ENCODE data around the gene PPP2R1B.
"Not testable (repeated sequence)": the region's sequence is repeated elsewhere in the genome, so short reads cannot be mapped to it uniquely, and the experiment has no call there.

Gene PPP2R1B

DNA sequence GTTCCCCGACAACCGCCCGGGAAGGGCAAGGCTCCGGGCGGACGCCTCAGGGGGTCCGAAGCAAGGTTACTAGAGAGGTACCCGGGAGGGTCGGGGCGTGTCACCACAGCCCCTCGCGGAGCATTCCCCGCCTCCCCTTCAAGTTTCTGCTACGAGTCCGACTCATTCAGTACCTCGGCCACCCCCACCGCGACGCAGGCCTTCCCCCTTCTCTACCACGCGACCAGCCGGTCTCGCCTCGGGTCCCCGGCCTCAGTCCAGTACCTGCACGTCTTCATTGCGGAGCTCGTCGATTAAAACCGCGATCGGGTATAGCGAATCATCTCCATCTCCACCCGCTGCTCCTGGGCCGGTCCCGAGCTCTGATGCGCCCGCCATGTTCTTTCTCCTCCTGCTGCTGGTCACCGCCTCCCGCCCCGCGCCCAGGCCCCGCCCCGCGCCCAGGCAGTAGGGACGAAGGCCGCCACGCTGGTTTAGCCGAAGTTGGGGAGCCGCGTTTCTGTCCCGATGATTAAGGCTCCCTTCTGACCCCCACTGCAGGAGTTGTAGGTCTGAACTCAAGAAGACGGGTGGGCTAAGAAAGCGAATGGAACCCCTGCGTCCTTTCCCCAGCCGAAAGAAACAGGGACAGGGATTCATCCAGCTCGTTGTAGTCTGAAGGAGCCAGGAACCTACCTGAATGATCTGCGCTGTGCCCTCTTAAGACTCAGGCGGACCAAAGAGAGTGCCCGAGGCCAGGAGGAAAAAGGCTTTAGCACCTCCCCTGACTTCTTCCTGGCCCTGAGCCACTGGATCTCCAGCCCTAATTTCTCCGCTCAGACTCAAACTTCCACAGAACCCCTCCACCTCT lies at the start of gene PPP2R1B:
Gene PPP2R1B, minus strand, starts transcription at position 406 of the 850 bp plus-strand sequence. Its CDS starts 28 bp downstream, at position 378.
- ATAC-seq: peak; percentile 94 to 95

GRCh38 chr11:111815489-111815888 lies 49.3 kb upstream of the PPP2R1B start:
- peak in 1 of 2 donors; percentile 53 for ATAC-seq

DNA sequence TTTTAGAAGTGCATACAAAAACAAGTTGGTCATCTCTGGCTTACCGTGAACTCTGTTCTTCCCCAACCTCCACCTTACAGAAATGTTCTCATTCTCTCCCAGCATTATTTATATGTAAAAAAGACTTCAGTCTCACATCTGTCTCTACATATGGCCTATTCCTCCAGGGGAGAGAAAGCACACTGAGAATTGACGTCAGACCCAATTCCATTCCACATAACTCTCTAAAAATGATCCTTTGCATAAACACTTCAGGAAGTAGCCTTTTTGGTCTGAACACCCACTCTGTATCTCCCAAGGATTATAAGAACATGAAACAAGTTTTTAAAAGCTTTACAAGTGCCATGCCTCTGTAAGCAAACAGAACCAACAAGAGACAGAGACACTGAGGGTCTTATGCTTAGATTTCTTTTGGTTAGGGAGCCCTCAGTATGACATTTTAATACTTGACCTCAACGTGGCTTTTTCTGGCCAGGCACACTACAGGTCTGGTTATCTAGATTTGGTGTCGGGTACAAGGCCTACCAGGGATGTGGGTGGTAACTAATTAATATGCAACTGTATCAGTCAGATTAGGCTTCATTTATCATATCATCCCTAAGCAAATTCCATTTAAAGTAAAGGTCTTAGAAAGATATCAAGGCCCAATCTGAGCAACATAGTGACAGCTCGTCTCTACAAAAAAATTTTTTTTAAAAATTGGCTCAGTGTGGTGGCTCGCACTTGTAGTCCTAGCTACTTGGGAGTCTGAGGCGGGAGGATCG lies 48.5 kb upstream of the PPP2R1B start:
- no peak for ATAC-seq

GRCh38 chr11:111814106-111814505 lies 47.9 kb upstream of the PPP2R1B start:
- no peak for ATAC-seq

DNA sequence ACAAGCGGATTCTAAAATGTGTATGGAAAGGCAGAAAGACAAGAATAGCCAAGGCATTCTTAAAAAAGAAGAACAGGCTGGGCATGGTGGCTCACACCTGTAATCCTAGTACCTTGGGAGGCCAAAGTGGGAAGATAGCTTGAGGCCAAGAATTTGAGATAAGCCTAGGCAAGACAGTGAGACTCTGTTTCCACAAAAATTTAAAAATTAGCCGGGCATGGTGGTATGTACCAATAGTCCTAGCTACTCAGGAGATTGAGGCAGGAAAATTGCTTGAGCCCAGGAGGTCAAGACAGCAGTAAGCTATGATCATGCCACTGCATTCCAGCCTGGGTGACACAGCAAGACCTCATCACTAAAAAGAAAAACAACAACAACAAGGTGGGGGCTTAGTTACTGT lies 46.0 kb upstream of the PPP2R1B start:
- ATAC-seq: no peak

DNA sequence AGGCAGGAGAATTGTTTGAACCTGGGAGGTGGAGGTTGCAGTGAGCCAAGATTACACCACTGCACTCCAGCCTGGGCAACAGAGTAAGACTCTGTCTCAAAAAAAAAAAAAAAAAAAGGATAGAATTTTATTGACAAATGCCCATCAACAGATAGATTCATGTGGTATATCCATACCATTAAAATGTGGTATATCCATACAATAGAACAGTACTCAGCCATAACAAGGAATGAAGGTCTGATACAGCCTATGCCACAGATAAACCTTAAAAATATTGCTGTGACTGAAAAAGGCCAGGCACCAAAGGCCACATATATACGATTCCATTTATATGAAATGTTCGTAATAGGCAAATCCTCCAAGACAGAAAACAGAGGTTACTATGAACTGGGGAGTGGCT lies 45.3 kb upstream of the PPP2R1B start:
- no peak for ATAC-seq

DNA sequence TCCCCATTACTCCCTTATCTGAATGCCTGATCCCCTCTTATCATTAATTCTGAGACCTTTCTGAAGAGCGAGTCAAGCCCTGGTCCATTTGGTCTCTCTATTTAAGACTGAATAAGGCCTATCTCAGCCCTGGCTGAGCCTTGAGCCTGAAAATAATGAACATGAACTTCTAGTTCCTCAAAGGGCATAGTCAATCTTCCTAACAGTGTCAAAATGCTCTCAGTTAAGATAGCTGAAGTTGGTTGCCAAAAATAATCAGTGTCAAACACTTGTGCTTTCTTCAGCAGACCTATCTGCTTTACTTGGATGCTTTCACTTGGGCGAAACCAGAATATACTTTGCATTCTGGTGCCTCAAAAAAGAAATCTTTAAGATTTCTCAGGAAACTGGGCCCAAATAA lies 42.6 kb upstream of the PPP2R1B start:
- no peak for ATAC-seq

DNA sequence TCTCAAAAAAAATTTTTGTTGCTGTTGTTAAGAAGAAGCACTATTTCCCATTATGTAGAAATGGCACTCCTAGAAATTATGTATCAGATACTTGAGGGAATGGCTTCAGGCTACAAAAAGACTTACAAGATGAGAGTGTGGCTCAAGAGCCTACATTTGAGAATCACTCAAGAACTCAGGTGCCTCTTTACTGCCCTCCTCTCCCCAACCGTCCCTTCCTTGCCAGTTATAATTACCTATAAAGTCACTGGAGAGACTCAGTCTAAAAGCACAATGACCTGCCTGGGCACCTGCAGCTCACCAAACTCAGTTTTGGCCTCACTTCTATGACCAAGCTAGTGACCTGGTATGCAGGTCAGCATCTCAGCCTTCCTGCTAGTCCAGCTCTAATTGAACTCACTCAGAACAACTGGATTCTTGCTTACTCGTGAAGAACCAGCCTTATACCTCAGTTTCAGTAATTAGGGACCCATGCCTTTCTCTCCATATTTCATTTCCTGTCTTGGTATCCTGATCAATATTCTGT lies 41.9 kb upstream of the PPP2R1B start:
- no peak for ATAC-seq

GRCh38 chr11:111807076-111807475 lies 40.9 kb upstream of the PPP2R1B start:
- ATAC-seq: no peak

DNA sequence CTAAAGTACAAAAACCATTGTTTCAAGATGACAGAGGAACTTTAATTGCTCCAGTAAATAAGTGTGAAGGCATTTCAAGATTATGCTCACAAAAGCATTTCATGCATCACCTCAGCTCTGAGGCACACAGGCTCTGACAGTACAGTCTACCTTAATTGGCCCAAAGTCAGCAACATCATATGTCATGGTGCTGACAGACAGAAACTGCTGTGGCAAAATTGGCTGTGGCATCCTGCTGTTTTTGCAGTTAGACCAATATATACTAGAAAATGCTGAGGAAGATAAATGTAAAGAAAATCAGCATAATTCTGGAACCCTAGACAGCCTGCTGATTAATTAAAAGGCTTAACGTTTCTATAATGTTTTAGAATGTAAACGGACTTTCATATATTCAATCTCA lies 34.9 kb upstream of the PPP2R1B start:
- ATAC-seq: no peak

DNA sequence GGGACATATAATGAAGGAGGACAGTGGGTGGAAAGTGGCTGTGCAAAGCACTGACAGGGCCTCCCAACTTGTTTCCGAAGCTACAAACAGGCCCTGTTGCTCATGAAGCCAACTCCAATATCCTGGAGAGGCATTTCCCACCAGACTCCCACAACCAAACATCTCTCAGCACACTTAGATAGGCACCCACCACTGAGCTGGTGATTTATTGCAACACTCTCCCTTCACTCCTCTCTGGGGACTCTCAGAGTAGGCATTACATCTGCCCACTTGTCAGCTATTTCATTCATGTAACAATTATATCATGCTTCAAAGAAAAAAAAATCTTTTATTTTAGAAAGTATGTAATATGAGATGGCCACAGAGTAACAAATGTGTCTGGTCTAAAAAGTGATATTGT lies 32.1 kb upstream of the PPP2R1B start:
- ATAC-seq: no peak

- no peak for ATAC-seq
These were observed 31.0 kb upstream of the PPP2R1B start for GRCh38 chr11:111797145-111797581.

GRCh38 chr11:111796696-111797095 lies 30.5 kb upstream of the PPP2R1B start:
- no peak for ATAC-seq

DNA sequence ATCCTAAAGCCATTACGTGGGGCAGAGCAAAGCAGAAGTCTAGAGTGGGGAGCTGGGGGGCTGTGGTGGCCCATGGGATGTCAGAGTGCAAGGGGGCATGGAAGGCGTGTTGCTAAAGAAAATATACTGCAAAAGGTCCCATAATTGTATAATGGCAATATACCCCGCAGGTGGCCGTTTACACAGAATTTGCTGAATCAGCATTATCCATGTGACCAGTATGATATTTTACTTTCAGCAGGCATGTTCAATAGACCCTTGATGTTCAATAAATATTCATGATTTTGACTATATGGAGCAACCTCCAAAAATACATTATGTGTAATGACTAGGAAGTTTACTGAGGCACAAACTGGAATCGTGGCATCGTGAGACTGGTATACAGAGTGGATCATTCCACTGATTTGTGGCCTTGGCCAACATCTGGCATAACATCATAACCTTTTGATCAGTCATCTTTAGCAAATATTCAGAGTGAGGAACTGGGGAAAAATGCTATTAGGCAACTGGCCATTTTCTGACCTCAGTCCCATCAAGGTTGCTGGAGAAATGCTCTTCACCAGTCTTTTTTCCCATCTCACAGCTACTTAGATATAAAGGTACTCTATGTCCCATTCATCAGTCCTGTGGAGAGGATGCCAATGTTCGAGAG lies 29.3 kb upstream of the PPP2R1B start:
- ATAC-seq: no peak

GRCh38 chr11:111793863-111794262 lies 27.7 kb upstream of the PPP2R1B start:
- no peak for ATAC-seq

DNA sequence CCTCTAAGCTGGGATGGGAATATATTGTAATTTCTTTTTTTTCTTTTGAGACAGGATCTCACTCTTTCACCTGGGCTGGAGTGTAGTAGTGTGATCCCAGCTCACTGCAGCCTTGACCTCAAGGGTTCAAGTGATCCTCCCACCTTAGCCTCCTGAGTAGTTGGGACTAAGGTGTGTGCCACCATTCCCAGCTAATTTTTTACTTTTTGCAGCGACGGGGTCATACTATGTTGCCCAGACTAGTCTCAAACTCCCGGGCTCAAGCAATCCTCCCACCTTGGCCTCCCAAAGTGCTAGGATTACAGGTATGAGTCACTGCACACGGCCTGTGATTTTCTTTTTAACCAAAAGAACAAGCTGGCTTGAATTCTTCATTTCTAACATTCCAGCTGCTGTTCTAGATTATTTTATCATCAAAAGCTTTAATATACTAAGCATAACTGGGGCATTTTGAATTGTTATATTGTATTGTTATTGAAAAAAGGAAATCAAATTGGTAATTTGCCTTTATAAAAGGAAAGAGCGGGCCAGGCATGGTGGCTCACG lies 26.8 kb upstream of the PPP2R1B start:
- no peak for ATAC-seq

- no peak for ATAC-seq
These were observed 26.1 kb upstream of the PPP2R1B start for GRCh38 chr11:111792314-111792713.

DNA sequence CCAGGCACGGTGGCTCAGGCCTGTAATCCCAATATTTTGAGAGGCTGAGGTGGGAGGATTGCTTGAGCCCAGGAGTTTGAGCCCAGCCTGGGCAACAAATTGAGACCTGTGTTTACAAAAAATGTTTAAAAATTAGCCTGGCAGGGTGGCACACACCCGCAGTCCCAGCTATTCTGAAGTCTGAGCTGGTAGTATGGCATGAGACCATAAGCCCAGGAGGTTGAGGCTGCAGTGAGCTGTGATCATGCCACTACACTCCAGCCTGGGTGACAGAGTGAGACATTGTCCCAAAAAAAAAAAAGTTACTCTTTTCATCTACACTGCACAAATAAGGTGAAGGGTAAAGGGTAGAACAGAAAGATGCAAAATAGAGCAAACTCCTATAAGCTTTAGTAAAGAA lies 22.3 kb upstream of the PPP2R1B start:
- no peak for ATAC-seq

GRCh38 chr11:111788051-111788450 lies 21.9 kb upstream of the PPP2R1B start:
- ATAC-seq: no peak

DNA sequence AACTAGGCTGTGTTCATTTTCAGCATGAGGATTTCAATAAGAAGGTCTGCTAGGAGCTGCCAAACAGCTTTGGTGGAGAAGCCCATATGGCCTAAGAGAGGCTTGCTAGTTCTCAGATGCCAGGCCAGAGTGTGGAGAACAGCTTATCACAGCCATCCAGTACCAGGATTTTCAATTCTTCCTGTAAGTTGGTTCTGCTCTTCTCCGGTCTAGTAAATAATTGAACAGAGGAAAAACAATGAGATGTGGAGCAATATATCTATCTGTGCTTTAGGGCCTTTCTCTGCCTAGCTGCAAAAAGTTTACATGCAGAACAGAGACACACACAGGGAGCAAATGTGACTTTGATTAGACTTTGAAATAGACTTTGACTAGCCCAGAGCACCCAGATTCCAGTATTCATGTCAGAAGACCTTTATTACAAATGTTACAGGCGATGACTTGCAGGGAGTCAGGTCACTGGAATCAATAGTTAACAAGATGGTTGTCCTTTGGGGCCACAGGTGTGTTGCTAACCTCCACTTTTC lies 19.8 kb upstream of the PPP2R1B start:
- no peak for ATAC-seq

- ATAC-seq: no peak
These were observed 18.9 kb upstream of the PPP2R1B start for GRCh38 chr11:111785076-111785475.

GRCh38 chr11:111784311-111784710 lies 18.1 kb upstream of the PPP2R1B start:
- not testable (repeated sequence) for ATAC-seq
